Body of pancreas (tissue), 4 donors: ENCODE data around the gene GPR21.

Experiments
- CTCF ChIP-seq, 7 experiments: fragments of 450-650 bp in 4 of 7; fragments of 200-600 bp in 3 of 7; sonication (generic) in 3 of 7; IDR thresholded peaks; one replicate each; pipeline ENCODE4 v1.5.1; 2016 to 2019; ENCODE audit warnings: antibody characterized with exemption in 7 of 7
- POLR2A ChIP-seq, 3 donors: fragments of 450-650 bp; IDR thresholded peaks; one replicate each; pipeline ENCODE4 v1.6.1; 2016; ENCODE audit warnings: antibody characterized with exemption in 3 of 3, mild to moderate bottlenecking in 2 of 3

- no peak for TF ChIP-seq CTCF (IDR thresholded peaks at IDR 0.05)
- TF ChIP-seq POLR2A (IDR thresholded peaks at IDR 0.05): no peak
Measured at GRCh38 chr9:123062351-123063176, 29.1 kb downstream of the GPR21 start.
